KMS-11 (cell line): ENCODE data around the gene GRK3.

Experiments
- H2AFZ ChIP-seq: fragments of 200-600 bp; sonication (generic); 2 replicates; pipeline ENCODE4 v1.6.1; 2016; ENCODE audit warnings: antibody characterized with exemption, mixed run types, low read depth
- H3K27ac ChIP-seq: fragments of 200-600 bp; sonication (generic); 2 replicates; pipeline ENCODE4 v1.6.1; 2016; ENCODE audit warnings: mild to moderate bottlenecking, mixed run types
- H3K27me3 ChIP-seq: fragments of 200-600 bp; sonication (generic); 2 replicates; pipeline ENCODE4 v1.6.1; 2017; ENCODE audit warnings: mild to moderate bottlenecking, low read depth, mixed run types, moderate library complexity; ENCODE audit not compliant: insufficient read depth
- H3K36me3 ChIP-seq: fragments of 200-600 bp; sonication (generic); 2 replicates; pipeline ENCODE4 v1.6.1; 2017; ENCODE audit warnings: mild to moderate bottlenecking, mixed run types; ENCODE audit not compliant: insufficient read depth
- H3K4me1 ChIP-seq: fragments of 200-600 bp; sonication (generic); 2 replicates; pipeline ENCODE4 v1.6.1; 2016; ENCODE audit warnings: mild to moderate bottlenecking, low read depth, mixed run types; ENCODE audit not compliant: poor library complexity, severe bottlenecking
- H3K4me2 ChIP-seq: fragments of 200-600 bp; sonication (generic); 2 replicates; pipeline ENCODE4 v1.7.0; 2016; ENCODE audit warnings: mild to moderate bottlenecking, mixed run types
- H3K4me3 ChIP-seq: fragments of 200-600 bp; sonication (generic); IDR thresholded peaks from 2 replicates; pipeline ENCODE4 v1.6.1; 2017; ENCODE audit warnings: low read depth, low read length, mixed read lengths; ENCODE audit not compliant: insufficient read depth
- H3K79me2 ChIP-seq: fragments of 200-600 bp; sonication (generic); 2 replicates; pipeline ENCODE4 v1.6.1; 2016; ENCODE audit warnings: low read depth, mixed run types; ENCODE audit not compliant: insufficient read depth
- H3K9ac ChIP-seq: fragments of 200-600 bp; sonication (generic); 2 replicates; pipeline ENCODE4 v1.6.1; 2016; ENCODE audit warnings: mild to moderate bottlenecking, mixed run types
- H4K20me1 ChIP-seq: fragments of 200-600 bp; sonication (generic); 2 replicates; pipeline ENCODE4 v1.6.1; 2016; ENCODE audit warnings: mild to moderate bottlenecking, mixed run types; ENCODE audit not compliant: insufficient read depth
- CTCF ChIP-seq: fragments of 200-600 bp; sonication (generic); conservative IDR thresholded peaks from 2 replicates; pipeline ENCODE4 v1.6.1; 2017; ENCODE audit warnings: low read depth, mild to moderate bottlenecking, antibody characterized with exemption, low read length, moderate library complexity, mixed read lengths

The GRK3 gene

GRCh38 chr22:25563761-25564319 lies 635 bp upstream of the GRK3 start:
- H3K36me3 ChIP-seq, result no peaks in the 10 kb centered on the region
- no peak overlapping the region for H3K27ac ChIP-seq
- H3K4me2 ChIP-seq, result peak overlapping the region; percentile 45
- H4K20me1 ChIP-seq, result no peaks in the 10 kb centered on the region
- peak overlapping the region; percentile 69 for H2AFZ ChIP-seq
- TF ChIP-seq CTCF, result no peak
- no peak overlapping the region for H3K4me3 ChIP-seq
- H3K4me1 ChIP-seq, result peaks cover 13% of the 10 kb centered on the region
- no peak overlapping the region for H3K9ac ChIP-seq
- no peaks in the 10 kb centered on the region for H3K79me2 ChIP-seq
- H3K27me3 ChIP-seq, result no peaks in the 10 kb centered on the region

- Histone ChIP-seq H3K4me2 (peak overlapping the region; percentile 76), H3K4me3 (no peak overlapping the region), H3K4me1 (peaks cover 13% of the 10 kb centered on the region), H3K27me3 (no peaks in the 10 kb centered on the region), H3K9ac (peak overlapping the region; percentile 58; the same call in 1 of the 2 replicates), H3K27ac (no peak overlapping the region), H4K20me1 (no peaks in the 10 kb centered on the region), H3K79me2 (no peaks in the 10 kb centered on the region), H2AFZ (peak overlapping the region; percentile 83), H3K36me3 (no peaks in the 10 kb centered on the region)
- no peak for TF ChIP-seq CTCF
Observed at GRCh38 chr22:25564979-25565677, 653 bp downstream of the GRK3 start.

- Histone ChIP-seq H3K27ac (no peak overlapping the region), H3K4me1 (peaks cover 13% of the 10 kb centered on the region), H3K27me3 (no peaks in the 10 kb centered on the region), H2AFZ (no peak overlapping the region), H3K9ac (no peak overlapping the region), H3K36me3 (no peaks in the 10 kb centered on the region), H4K20me1 (no peaks in the 10 kb centered on the region), H3K79me2 (no peaks in the 10 kb centered on the region), H3K4me2 (no peak overlapping the region; the same call in 1 of the 2 replicates), H3K4me3 (no peak overlapping the region)
- no peak for TF ChIP-seq CTCF
Observed at GRCh38 chr22:25566186-25566897, 1.9 kb downstream of the GRK3 start.

- Histone ChIP-seq H3K36me3 (no peaks in the 10 kb centered on the region), H3K4me1 (peaks cover 13% of the 10 kb centered on the region), H3K27ac (no peak overlapping the region), H4K20me1 (no peaks in the 10 kb centered on the region), H3K4me2 (no peak overlapping the region), H3K27me3 (no peaks in the 10 kb centered on the region), H3K4me3 (no peak overlapping the region), H3K79me2 (no peaks in the 10 kb centered on the region), H3K9ac (no peak overlapping the region), H2AFZ (no peak overlapping the region)
- TF ChIP-seq CTCF, result no peak
Observed at GRCh38 chr22:25566898-25567235, 2.4 kb downstream of the GRK3 start.
